Osteoblast (primary cell): ENCODE measurements around the gene DAP. TPM values are rescaled to one million over a fixed set of nuclear protein-coding genes. Genes with fewer than 3 reads are reported as not detected.
A peak's percentile ranks its signal among the peaks of the same experiment; 100 is the strongest.

Source experiments
- DNase-seq: peaks from one replicate; pipeline ENCODE4 v3.0.0; 2011; ENCODE audit warnings: low spot score, mixed read lengths; ENCODE audit not compliant: insufficient read length; ENCODE audit errors: missing footprints
- H2AFZ ChIP-seq: 2 replicates; pipeline ENCODE4 v1.6.0; 2011; ENCODE audit warnings: mild to moderate bottlenecking, low read length
- H3K27ac ChIP-seq: 2 replicates; pipeline ENCODE4 v1.5.1; 2011; ENCODE audit warnings: mild to moderate bottlenecking, low read depth, low read length, moderate library complexity
- H3K27me3 ChIP-seq: 2 replicates; pipeline ENCODE4 v1.6.0; 2012; ENCODE audit warnings: mild to moderate bottlenecking, control low read depth, inconsistent platforms, low read length, moderate library complexity; ENCODE audit not compliant: insufficient read depth
- H3K36me3 ChIP-seq: 2 replicates; pipeline ENCODE4 v1.5.1; 2011; ENCODE audit warnings: mild to moderate bottlenecking, low read length, control low read depth, moderate library complexity; ENCODE audit not compliant: insufficient read depth
- H3K4me1 ChIP-seq: 2 replicates; pipeline ENCODE4 v1.5.1; 2011; ENCODE audit warnings: mild to moderate bottlenecking, low read length, control low read depth, moderate library complexity; ENCODE audit not compliant: insufficient read depth
- H3K4me2 ChIP-seq: 2 replicates; pipeline ENCODE4 v1.6.0; 2011; ENCODE audit warnings: mild to moderate bottlenecking, low read length; ENCODE audit not compliant: insufficient read depth
- H3K4me3 ChIP-seq: fragments of 200-600 bp; sonication (generic); 3 replicates; pipeline ENCODE4 v1.5.1; 2012; ENCODE audit warnings: mild to moderate bottlenecking, low read length, inconsistent platforms; ENCODE audit not compliant: insufficient read depth
- H3K79me2 ChIP-seq: 2 replicates; pipeline ENCODE4 v1.6.0; 2012; ENCODE audit warnings: mild to moderate bottlenecking, low read length, control low read depth, inconsistent platforms; ENCODE audit not compliant: insufficient read depth
- H3K9me3 ChIP-seq: 2 replicates; pipeline ENCODE4 v1.5.1; 2011; ENCODE audit warnings: low read depth, low read length, control low read depth
- H4K20me1 ChIP-seq: 2 replicates; pipeline ENCODE4 v1.6.0; 2012; ENCODE audit warnings: mild to moderate bottlenecking, low read length, control low read depth; ENCODE audit not compliant: insufficient read depth
- total RNA-seq: library from RNA; depleted of rRNA; stranded (reverse); fragments of >200 nt; gene quantifications from 2 replicates; pipeline ENCODE4 v1.2.3, GENCODE V29; 2012
- TF ChIP-seq, protein P1 (sequence below): IDR thresholded peaks from 2 replicates; pipeline ENCODE4 v1.5.1; 2011; ENCODE audit warnings: mild to moderate bottlenecking, low read depth, low read length, moderate library complexity; ENCODE audit errors: extremely low read depth

The DAP gene
- total RNA-seq, 1 donor = 31.1 TPM

DNA sequence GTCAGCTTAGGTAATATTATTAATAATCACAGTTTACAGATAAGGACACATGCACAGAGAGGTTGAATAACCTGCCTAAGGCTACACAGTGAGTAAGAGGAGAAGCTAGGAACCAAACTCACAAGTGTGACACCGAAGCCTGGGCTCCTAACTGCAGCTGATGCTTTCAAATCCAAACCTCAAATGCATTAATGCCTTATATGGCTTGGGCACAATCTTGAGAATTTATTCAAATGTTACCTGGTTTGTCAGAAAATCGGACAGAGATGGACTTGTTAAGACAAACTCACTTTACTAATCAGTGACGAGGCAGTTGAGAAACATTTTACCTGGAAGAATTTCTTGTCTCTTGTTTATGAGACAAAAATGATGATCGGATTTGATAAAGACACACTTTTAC lies 54.7 kb downstream of the DAP start:
- Histone ChIP-seq H2AFZ (no peak overlapping the region), H3K79me2 (peaks cover 46% of the 10 kb centered on the region), H3K4me3 (no peak overlapping the region), H3K36me3 (peaks cover 9% of the 10 kb centered on the region), H3K4me2 (no peak overlapping the region), H4K20me1 (peaks cover 73% of the 10 kb centered on the region), H3K27me3 (no peaks in the 10 kb centered on the region), H3K27ac (no peak overlapping the region), H3K9me3 (no peaks in the 10 kb centered on the region), H3K4me1 (peaks cover 41% of the 10 kb centered on the region)
- TF ChIP-seq, protein P1, sequence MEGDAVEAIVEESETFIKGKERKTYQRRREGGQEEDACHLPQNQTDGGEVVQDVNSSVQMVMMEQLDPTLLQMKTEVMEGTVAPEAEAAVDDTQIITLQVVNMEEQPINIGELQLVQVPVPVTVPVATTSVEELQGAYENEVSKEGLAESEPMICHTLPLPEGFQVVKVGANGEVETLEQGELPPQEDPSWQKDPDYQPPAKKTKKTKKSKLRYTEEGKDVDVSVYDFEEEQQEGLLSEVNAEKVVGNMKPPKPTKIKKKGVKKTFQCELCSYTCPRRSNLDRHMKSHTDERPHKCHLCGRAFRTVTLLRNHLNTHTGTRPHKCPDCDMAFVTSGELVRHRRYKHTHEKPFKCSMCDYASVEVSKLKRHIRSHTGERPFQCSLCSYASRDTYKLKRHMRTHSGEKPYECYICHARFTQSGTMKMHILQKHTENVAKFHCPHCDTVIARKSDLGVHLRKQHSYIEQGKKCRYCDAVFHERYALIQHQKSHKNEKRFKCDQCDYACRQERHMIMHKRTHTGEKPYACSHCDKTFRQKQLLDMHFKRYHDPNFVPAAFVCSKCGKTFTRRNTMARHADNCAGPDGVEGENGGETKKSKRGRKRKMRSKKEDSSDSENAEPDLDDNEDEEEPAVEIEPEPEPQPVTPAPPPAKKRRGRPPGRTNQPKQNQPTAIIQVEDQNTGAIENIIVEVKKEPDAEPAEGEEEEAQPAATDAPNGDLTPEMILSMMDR = no peak
- no peak for DNase-seq

DNA sequence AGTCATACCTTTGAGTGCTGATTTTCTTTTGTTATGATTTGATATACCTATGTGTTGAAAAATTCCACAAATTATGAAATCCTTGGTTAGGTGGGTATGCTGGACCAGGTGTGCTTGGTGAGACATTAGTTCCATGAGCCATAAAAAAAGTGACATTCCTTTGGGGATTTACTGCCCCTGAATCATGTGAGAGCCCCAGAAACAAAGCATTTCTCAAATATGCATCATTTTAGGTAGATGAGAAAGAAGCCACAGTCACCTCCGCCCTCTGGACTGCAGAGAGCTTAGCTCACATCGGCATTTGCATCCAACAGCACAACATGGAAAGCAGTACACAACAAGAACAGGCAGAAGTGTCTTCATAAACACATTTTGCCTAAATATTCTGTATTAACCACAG lies 55.3 kb downstream of the DAP start:
- H3K36me3 ChIP-seq = peaks cover 9% of the 10 kb centered on the region
- no peak overlapping the region for H3K4me2 ChIP-seq
- TF ChIP-seq, protein P1 = no peak
- peaks cover 74% of the 10 kb centered on the region for H4K20me1 ChIP-seq
- peaks cover 41% of the 10 kb centered on the region for H3K4me1 ChIP-seq
- H3K9me3 ChIP-seq = no peaks in the 10 kb centered on the region
- H3K4me3 ChIP-seq = no peak overlapping the region
- DNase-seq = no peak
- H2AFZ ChIP-seq = no peak overlapping the region
- no peak overlapping the region for H3K27ac ChIP-seq
- H3K79me2 ChIP-seq = peaks cover 48% of the 10 kb centered on the region
- no peaks in the 10 kb centered on the region for H3K27me3 ChIP-seq

DNA sequence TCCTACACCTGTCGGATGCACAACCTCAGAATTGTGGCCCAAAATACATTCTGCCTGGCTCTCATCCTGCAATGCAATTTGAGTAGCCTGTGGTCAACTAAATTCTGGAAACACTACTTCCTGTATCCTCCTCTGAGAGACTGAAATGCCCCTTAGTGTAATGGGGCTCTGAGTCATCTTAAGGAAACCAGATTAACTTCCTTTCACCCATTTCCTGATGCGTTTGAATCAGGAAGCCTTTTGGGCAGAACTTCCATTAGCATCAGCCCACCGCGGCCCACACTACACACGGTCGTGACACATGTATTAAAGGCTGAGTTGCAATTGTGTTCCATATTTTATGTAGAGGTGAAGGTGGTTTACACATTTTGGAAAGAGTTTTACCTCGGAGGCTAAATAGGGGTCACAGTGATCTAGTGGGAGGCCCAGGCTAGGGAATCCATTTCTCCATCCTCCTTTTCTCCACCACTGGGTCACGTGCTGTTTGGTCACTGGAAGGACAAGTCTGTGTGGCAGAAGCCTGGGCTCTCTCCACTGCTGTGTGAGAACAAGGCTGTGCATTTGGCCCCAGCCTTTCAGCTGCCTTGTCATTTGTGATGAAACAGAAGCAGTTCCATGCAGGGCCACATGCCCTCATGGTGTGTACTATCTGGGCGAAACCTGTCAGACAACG lies 55.9 kb downstream of the DAP start:
- Histone ChIP-seq H3K36me3 (peaks cover 9% of the 10 kb centered on the region), H4K20me1 (peaks cover 74% of the 10 kb centered on the region), H3K27me3 (no peaks in the 10 kb centered on the region), H3K27ac (peak overlapping the region; percentile 62), H3K4me2 (peak overlapping the region; percentile 2), H2AFZ (no peak overlapping the region), H3K4me3 (no peak overlapping the region), H3K79me2 (peaks cover 50% of the 10 kb centered on the region), H3K4me1 (peaks cover 41% of the 10 kb centered on the region), H3K9me3 (no peaks in the 10 kb centered on the region)
- DNase-seq = peak; percentile 85
- TF ChIP-seq, protein P1 = no peak

DNA sequence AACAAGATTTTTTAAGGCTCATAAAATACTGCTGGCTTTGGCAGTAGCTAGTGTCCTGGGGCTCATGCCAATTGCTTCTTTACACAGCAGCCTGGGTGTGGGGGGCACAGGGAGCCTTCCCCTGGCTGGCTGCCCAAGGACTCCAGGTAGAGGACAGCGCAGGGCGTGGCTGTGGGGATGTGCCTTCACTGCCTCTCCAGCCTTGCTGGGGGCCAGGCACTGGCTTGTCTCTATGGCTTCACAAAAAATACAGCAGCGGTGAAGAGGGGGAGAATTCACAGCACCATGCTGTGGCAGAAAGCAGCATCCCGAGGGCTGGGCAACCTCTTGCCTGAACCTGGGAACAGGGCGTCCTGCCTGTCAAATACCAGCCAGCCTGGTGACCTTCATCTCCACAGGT lies 57.4 kb downstream of the DAP start:
- Histone ChIP-seq H2AFZ (no peak overlapping the region), H4K20me1 (peaks cover 66% of the 10 kb centered on the region), H3K9me3 (no peaks in the 10 kb centered on the region), H3K4me1 (peaks cover 41% of the 10 kb centered on the region), H3K27ac (no peak overlapping the region), H3K36me3 (no peaks in the 10 kb centered on the region), H3K4me2 (no peak overlapping the region), H3K4me3 (no peak overlapping the region), H3K27me3 (no peaks in the 10 kb centered on the region), H3K79me2 (peaks cover 49% of the 10 kb centered on the region)
- TF ChIP-seq, protein P1 = no peak
- DNase-seq = no peak
